NT2/D1 (cell line): ENCODE measurements around the gene FCF1.

Source experiments
- DNase-seq: peaks from one replicate; pipeline ENCODE4 v3.0.0-alpha.2; 2011; ENCODE audit warnings: low read depth, low spot score
- H3K27me3 ChIP-seq: 2 replicates; pipeline ENCODE4 v1.6.0; 2011; ENCODE audit warnings: mild to moderate bottlenecking; ENCODE audit not compliant: insufficient read length, insufficient read depth
- H3K36me3 ChIP-seq: 2 replicates; pipeline ENCODE4 v1.6.1; 2011; ENCODE audit warnings: mild to moderate bottlenecking, low read length, mixed read lengths; ENCODE audit not compliant: insufficient read depth, insufficient read length
- H3K4me1 ChIP-seq: 2 replicates; pipeline ENCODE4 v1.5.1; 2011; ENCODE audit not compliant: insufficient read depth, insufficient read length
- H3K4me3 ChIP-seq: 2 replicates; pipeline ENCODE4 v1.5.1; 2011; ENCODE audit warnings: low read depth; ENCODE audit not compliant: insufficient read length
- H3K9ac ChIP-seq: 2 replicates; pipeline ENCODE4 v1.6.0; 2011; ENCODE audit warnings: low read depth; ENCODE audit not compliant: insufficient read length
- H3K9me3 ChIP-seq: 2 replicates; pipeline ENCODE4 v1.5.1; 2011; ENCODE audit warnings: mild to moderate bottlenecking, low read length; ENCODE audit not compliant: insufficient read depth
- SUZ12 ChIP-seq: IDR thresholded peaks from 2 replicates; pipeline ENCODE4 v1.6.1; 2011; ENCODE audit not compliant: insufficient read length, insufficient read depth; ENCODE audit errors: extremely low read depth
- YY1 ChIP-seq: IDR thresholded peaks from 2 replicates; pipeline ENCODE4 v1.6.1; 2011; ENCODE audit not compliant: insufficient read length, insufficient read depth
- ZNF274 ChIP-seq: IDR thresholded peaks from 2 replicates; pipeline ENCODE4 v1.6.1; 2011; ENCODE audit warnings: mild to moderate bottlenecking, low read depth, low read length

Gene FCF1

DNA sequence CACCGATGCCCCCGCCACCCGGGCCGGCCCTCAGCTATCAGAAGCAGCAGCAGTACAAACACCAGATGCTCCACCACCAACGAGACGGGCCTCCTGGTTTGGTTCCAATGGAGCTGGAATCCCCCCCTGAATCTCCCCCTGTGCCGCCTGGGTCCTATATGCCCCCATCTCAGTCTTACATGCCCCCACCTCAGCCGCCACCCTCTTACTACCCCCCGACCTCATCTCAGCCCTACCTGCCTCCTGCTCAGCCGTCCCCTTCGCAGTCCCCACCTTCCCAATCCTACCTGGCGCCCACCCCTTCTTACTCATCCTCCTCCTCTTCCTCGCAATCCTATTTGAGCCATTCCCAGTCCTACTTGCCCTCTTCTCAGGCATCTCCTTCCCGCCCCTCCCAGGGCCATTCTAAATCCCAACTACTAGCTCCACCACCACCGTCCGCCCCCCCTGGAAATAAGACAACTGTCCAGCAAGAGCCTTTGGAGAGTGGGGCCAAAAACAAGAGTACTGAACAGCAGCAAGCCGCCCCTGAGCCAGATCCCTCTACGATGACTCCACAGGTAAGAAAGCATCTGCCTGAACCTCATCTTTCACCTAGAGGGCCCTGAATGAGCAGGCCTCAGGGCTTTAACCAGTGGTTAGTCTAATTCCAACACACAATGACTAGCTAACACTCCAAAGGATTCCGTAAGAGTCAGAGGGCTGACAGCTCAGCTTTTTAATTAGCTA is 51.0 kb downstream of the FCF1 start:
- peaks cover 5% of the 10 kb centered on the region for H3K36me3 ChIP-seq
- H3K4me1 ChIP-seq = no peaks in the 10 kb centered on the region
- TF ChIP-seq YY1 (no peak), ZNF274 (no peak), SUZ12 (no peak)
- H3K9ac ChIP-seq = peak overlapping the region; percentile 90
- H3K9me3 ChIP-seq = no peaks in the 10 kb centered on the region
- no peak for DNase-seq
- no peaks in the 10 kb centered on the region for H3K27me3 ChIP-seq
- H3K4me3 ChIP-seq = peak overlapping the region; percentile 82

DNA sequence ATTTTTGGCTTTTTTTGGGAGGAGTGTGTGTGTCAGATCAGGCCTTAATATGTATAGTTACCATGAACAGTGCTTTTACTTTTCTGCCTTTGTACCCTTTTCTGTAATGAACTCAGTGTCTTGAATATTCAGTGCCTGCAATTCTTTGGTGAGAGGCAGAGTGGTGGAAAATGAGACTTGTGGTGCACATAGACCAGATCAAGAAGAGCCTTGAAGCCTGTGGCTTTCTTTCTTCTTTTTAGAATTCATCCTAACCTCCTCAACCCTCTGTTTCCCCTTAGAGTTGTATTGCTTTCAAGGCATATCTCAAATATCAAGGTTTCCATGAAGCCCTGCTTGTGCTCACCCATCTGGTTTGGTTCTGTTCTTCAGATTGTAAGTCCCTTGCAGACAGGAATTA is 52.8 kb downstream of the FCF1 start:
- H3K9me3 ChIP-seq = no peaks in the 10 kb centered on the region
- no peak overlapping the region for H3K4me3 ChIP-seq
- H3K27me3 ChIP-seq = no peaks in the 10 kb centered on the region
- H3K4me1 ChIP-seq = no peaks in the 10 kb centered on the region
- TF ChIP-seq ZNF274 (no peak), YY1 (no peak), SUZ12 (no peak)
- DNase-seq = no peak
- H3K36me3 ChIP-seq = peaks cover 5% of the 10 kb centered on the region
- peak overlapping the region; percentile 43 for H3K9ac ChIP-seq

DNA sequence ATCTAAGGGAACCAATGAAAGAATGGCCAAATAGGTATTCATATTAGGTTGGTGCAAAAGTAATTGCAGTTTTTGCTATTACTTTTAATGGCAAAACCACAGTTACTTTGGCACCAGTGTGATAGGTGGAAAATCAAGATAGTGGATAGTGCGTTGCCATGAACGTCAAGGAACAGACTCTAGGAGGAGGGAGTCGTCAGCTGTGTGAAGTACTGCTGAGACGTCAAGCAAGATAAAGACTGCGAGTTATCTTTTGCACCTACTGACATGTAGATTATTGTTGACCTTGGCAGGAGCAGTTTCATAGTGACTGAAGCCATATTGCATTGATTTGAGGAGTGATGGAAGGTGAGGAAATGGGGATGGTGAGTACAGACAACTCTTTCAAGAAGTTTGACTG is 58.5 kb downstream of the FCF1 start:
- no peak overlapping the region for H3K4me3 ChIP-seq
- peaks cover 6% of the 10 kb centered on the region for H3K36me3 ChIP-seq
- H3K9ac ChIP-seq = no peak overlapping the region
- no peaks in the 10 kb centered on the region for H3K27me3 ChIP-seq
- H3K4me1 ChIP-seq = no peaks in the 10 kb centered on the region
- no peak for TF ChIP-seq ZNF274
- no peak for TF ChIP-seq SUZ12
- TF ChIP-seq YY1 = no peak
- DNase-seq = no peak
- no peaks in the 10 kb centered on the region for H3K9me3 ChIP-seq

- H3K4me3 ChIP-seq = no peak overlapping the region
- H3K9ac ChIP-seq = no peak overlapping the region
- DNase-seq = no peak
- no peaks in the 10 kb centered on the region for H3K9me3 ChIP-seq
- TF ChIP-seq SUZ12 = no peak
- TF ChIP-seq ZNF274 = no peak
- no peak for TF ChIP-seq YY1
- no peaks in the 10 kb centered on the region for H3K4me1 ChIP-seq
- H3K36me3 ChIP-seq = peaks cover 46% of the 10 kb centered on the region
- no peaks in the 10 kb centered on the region for H3K27me3 ChIP-seq
These were observed 71.7 kb downstream of the FCF1 start for GRCh38 chr14:74784634-74785033.

- Histone ChIP-seq H3K9ac (no peak overlapping the region), H3K9me3 (no peaks in the 10 kb centered on the region), H3K27me3 (no peaks in the 10 kb centered on the region), H3K36me3 (peaks cover 42% of the 10 kb centered on the region), H3K4me3 (no peak overlapping the region), H3K4me1 (no peaks in the 10 kb centered on the region)
- no peak for TF ChIP-seq YY1
- no peak for TF ChIP-seq SUZ12
- TF ChIP-seq ZNF274 = no peak
- DNase-seq = no peak
These were observed 72.2 kb downstream of the FCF1 start for GRCh38 chr14:74785056-74785613.

- peaks cover 27% of the 10 kb centered on the region for H3K36me3 ChIP-seq
- H3K9me3 ChIP-seq = no peaks in the 10 kb centered on the region
- no peaks in the 10 kb centered on the region for H3K4me1 ChIP-seq
These were observed 73.9 kb downstream of the FCF1 start for GRCh38 chr14:74786796-74787315.

More at GRCh38 chr14:74786796-74787315, 73.9 kb downstream of the FCF1 start:
- Histone ChIP-seq H3K4me3 (no peak overlapping the region), H3K9ac (no peak overlapping the region), H3K27me3 (no peaks in the 10 kb centered on the region)
- no peak for DNase-seq
- TF ChIP-seq YY1 = no peak
- no peak for TF ChIP-seq ZNF274
- TF ChIP-seq SUZ12 = no peak
